HG03520 (cell line): ENCODE data around the gene SYNJ2.
A peak's percentile ranks its signal among the peaks of the same experiment; 100 is the strongest.

Experiments
- ATAC-seq: cut with Tn5 transposase; IDR thresholded peaks from one replicate; pipeline ENCODE4 v1.9.1; 2021; ENCODE audit warnings: mild to moderate bottlenecking, moderate library complexity; ENCODE audit not compliant: unreplicated experiment

Gene SYNJ2

DNA sequence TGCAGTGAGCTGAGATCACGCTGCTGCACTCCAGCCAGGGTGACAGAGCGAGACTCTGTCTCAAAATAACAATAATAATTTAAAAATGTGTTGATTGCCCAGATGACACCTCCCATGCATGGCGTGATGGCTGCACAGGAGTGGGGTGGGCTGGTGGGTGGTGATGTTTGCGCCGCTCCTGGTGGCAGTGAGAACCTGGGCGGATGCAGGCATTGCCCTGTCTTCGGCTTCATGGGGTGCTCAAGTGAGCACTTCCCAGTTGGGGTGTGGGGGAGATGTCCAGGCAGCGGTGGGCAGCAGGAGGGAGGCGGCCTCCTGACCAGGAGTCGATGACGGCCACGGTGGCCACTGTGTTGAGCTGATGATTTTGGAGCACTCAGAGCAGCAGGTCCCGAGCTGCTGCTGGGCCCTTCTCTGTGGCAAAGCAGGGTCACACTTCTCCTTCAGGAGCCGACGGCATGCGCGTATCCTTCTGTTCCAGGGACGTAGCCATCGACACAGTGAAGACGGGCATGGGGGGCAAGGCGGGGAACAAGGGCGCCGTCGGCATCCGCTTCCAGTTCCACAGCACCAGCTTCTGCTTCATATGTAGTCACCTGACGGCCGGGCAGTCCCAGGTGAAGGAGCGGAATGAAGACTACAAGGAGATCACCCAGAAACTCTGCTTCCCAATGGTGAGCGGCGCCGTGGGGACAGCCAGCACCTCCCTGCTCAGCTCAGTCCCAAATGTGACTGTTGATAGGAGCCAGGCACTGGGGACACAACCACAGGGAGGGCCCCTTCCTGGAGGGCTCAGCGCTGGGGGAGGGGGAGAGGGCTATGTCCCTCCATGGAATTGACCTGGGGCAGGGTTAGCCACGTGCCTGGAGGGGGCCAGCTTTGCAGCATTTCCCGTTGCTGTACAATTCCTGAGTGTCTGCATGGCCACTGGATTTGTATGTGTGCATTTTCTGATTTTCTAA is 89.7 kb downstream of the SYNJ2 start:
- ATAC-seq = no peak

DNA sequence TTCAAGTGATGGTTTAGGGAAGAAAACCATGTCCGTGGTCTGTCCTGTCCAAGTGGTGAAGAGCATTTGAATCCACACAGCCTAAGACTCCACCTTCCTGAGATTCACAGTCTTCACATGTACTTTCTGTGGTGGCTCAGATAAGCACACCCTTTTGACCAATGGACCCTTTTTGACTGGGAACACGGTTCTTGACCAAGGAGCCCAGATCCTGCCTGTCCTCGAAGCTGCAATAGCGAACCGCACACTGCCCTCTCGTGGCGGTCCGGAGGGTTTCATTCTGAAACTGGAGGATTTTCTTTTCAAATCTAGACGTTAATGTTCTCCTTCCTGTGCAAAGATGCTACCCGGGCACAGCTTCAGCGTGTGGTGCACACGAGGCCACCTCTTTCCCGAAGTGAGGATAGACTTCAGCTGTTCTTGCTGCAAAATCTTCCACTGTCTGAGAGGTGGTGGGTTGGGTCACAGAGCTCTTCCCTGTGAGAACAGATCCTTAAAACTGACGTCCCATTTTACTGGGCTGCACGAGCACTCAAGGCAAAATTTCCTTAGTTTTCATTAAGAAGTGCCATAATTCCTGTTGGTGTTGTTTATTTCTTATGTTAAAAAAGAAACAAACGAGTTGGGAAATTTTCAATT is 90.5 kb downstream of the SYNJ2 start:
- peak; percentile 44 for ATAC-seq

- no peak for ATAC-seq
These were observed 92.1 kb downstream of the SYNJ2 start for GRCh38 chr6:158073776-158074175.

DNA sequence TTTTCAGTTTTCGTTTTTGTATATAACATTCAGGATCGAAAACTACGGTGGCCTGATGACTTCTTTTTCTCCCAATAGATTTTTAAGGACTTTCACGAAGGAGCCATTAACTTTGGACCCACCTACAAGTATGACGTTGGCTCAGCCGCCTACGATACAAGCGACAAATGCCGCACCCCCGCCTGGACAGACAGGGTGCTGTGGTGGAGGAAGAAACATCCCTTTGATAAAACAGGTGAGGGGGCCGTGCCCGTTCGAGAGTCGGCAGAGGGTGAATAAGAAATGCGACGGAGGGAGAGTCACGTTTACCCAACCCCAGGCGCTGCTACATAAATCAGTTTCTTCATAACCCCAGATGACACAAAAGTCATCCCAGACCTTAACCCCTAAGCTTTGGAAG is 94.9 kb downstream of the SYNJ2 start:
- ATAC-seq = no peak

DNA sequence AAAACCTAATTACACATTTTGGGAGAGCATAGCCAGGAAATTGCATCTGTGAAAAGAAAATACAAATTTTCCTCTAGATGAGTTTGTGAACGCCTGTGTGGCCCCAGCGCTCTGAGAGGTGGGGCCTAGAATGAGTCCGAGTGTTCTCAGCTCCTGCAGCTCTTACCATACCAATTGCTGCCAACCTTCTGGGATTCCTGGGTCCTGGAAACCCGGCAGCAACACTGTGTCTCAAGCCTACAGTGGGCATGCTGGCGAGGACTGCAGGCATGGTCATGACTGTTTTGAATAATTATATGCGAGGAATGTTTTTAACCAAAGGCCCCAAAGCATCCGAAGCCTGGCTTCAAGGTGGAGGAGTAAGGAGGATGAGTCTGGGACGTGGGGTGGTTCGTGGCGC is 96.0 kb downstream of the SYNJ2 start:
- no peak for ATAC-seq

GRCh38 chr6:158078320-158078719 is 96.7 kb downstream of the SYNJ2 start:
- ATAC-seq = no peak

DNA sequence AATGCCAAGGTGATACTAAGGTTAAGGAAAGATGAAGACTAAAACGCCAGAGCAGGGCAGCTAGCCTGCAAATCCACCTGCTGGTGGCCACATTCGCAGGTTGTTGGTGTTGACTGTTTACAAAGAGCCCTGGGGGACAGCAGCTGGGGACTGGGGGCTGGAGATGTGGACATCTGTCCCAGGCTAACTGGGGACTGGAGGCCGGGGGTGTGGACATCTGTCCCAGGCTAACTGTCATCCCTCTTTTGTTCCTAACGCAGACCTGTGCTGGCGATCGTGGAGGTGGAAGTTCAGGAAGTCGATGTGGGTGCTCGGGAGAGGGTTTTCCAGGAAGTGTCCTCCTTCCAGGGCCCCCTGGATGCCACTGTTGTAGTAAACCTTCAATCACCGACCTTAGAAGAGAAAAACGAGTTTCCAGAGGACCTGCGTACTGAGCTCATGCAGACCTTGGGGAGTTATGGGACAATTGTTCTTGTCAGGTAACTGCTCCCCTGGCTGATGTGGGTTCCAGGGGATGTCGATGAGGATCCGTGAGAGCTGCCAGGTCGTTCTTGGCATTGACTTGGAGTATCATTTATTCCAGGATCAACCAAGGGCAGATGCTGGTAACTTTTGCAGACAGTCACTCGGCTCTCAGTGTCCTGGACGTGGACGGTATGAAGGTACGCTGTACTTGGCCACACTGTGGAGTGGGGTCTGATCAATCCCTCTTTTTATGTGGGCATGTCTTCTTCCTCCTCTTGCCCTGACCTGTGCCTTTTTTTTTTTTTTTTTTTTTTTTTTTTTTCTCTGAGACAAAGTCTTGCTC is 99.4 kb downstream of the SYNJ2 start:
- no peak for ATAC-seq

- ATAC-seq = no peak
These were observed 99.9 kb downstream of the SYNJ2 start for GRCh38 chr6:158081657-158081935.

DNA sequence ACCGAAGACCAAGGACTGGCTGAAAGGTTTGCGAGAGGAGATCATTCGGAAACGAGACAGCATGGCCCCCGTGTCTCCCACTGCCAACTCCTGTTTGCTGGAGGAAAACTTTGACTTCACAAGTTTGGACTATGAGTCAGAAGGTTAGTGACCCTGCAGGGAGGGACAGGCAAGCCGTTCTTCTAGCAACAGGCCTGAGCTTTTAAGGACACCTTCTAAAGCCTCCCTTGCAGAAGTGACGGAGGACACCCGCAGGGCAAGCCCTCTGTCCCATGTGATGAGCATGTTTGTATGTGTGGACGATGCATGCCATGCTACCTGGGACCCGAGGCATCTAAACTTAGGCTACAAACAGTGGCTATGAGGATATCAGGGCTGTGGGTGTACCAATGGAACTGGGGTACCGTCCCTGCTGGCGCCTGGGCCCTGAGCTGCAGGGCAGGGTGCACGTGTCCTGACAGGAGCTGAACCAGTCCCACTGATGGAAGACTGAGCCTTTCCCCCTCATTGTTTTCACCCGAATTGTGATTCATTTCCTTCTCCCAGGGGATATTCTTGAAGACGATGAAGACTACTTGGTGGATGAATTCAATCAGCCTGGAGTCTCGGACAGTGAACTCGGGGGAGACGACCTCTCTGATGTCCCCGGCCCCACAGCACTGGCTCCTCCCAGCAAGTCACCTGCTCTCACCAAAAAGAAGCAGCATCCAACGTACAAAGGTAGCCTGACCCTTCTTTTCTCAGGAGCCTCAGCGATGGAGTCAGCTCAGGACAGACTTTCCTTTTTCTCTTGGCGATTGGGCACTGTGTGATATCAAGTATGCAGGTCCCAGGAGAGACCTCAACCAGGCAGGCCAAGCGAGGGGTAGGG is 102.0 kb downstream of the SYNJ2 start:
- ATAC-seq = no peak

- ATAC-seq = no peak
These were observed 103.8 kb downstream of the SYNJ2 start for GRCh38 chr6:158085261-158086053.

GRCh38 chr6:158086054-158086503 is 104.4 kb downstream of the SYNJ2 start:
- no peak for ATAC-seq

DNA sequence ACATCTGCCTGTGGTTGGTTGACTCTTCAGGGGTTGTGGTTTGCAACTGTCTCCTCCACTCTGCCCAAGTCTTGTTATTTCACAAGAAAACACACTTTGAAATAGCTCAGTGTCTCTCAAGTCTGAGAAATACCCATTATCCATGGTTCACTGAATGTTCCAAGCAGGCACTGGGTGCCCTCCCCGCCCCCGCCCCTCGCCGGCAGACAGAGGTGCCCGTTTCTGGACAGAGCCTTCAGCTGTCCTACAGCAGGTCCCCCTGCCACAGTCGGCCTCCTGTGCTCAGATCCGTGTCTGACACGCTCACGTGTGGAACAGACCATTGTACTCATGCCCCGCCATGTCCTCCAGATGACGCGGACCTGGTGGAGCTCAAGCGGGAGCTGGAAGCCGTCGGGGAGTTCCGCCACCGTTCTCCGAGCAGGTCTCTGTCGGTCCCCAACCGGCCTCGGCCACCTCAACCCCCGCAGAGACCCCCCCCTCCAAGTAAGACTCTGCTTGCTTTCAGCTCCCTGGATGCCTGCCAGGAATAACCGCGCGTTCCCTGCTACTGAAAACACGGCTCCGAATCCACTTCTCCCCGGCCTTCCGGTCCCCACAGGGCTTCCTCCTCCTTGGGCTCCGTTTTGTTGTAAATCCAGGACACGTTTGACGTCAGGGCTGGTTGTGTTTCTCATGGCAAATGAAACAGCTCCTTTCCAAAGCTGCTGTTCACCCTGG is 105.0 kb downstream of the SYNJ2 start:
- no peak for ATAC-seq

DNA sequence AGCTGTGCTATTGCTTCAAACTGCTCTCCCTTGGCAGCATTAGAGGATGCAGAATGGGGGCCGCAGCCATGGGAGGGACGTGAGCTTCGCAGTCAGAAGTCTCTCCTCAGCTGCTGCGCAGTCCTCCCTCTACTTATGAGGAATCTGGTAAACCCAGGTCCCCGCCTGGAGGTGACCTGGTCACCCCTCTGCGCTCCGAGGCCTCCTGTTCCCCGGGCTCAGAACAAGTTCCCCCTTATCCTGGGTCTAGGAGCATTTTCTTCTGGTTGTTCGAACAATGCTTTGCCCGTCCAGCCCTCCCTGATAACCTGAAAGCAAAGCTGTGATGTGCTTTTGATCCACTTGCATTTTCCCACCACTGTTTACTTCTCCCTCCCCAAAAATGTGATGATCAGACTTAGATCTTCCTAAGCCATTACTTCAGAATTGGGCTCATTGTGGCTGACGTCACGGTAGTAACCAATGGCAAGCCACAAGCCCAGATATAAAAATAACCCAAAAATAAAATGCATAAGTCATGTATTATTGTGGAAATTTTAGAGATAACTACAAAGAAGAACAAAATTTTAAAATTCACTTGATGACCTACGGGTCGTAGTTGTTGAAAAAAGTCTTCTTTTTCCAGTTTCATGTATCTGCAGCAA is 105.7 kb downstream of the SYNJ2 start:
- no peak for ATAC-seq

GRCh38 chr6:158092806-158093205 is 111.1 kb downstream of the SYNJ2 start:
- no peak for ATAC-seq

GRCh38 chr6:158095031-158095430 is 113.4 kb downstream of the SYNJ2 start:
- no peak for ATAC-seq

- no peak for ATAC-seq
These were observed 114.0 kb downstream of the SYNJ2 start for GRCh38 chr6:158095671-158096070.

GRCh38 chr6:158103228-158103627 is 121.6 kb downstream of the SYNJ2 start:
- no peak for ATAC-seq

DNA sequence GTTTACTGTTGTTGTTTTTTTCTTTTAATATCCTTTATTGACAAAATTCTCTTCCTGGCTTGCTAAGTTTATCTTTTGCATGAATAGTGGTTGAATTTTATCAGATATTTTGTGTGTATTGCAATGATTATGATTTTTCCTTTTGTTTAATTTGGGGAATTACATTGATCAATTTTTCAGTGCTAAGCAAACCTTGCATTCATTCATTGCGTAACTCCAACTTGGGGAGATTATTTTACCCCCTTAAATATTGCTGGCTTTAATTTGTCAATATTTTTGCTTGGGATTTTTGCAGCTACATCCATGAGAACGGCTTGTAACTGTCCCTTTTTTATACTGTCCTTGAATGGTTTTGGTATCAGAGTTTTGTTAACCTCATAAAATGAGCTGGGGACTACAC is 123.0 kb downstream of the SYNJ2 start:
- no peak for ATAC-seq

DNA sequence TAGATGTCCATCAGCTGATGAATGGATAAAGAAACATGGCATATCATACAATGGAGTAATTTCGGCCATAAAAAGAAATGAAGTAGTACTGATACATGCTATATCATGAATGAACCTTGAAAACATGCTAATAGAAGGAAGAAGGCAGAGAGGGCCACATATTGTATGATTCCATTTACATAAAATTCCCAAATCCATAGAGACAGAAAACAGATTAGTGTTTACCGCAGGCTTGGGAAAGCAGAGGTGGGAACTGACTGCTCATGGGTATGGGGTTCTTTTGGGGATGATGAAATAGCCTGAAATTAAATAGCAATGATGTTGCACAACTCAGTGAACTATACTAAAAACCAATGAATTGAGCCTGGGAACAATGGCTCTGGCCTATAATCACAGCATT is 128.1 kb downstream of the SYNJ2 start:
- ATAC-seq = no peak
